ENCODE results near the gene RFX4. TPM values are rescaled to one million over a fixed set of nuclear protein-coding genes. Genes with fewer than 3 reads are reported as not detected.

RFX4 gene
- total RNA-seq, 1 donor from 2014 or later: not detected

DNA sequence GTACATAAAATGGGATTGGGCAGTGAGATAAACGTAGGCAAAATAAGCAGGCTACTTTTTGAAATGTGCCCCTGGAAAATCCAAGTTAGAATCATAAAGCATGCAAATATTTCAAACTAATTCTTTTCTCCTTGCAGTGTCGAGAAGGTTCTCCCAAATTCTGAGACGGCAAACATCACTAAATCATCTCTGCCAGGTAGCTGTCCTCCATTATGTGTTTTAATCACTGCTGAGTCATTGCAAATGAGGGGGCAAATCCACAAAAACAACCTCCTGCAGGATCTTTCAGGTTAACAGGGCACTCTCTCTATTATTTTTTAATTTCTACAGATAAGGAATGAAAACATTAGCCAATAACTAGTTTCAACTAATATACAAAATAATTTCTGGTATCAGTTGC is 128.5 kb downstream of the RFX4 start:
- DNase-seq (ENCODE audit: low spot score, unreplicated experiment): no peak
- H3K36me3 Mint-ChIP-seq (ENCODE audit: insufficient read depth): no peaks in the 10 kb centered on the region
- TF ChIP-seq, protein P1, sequence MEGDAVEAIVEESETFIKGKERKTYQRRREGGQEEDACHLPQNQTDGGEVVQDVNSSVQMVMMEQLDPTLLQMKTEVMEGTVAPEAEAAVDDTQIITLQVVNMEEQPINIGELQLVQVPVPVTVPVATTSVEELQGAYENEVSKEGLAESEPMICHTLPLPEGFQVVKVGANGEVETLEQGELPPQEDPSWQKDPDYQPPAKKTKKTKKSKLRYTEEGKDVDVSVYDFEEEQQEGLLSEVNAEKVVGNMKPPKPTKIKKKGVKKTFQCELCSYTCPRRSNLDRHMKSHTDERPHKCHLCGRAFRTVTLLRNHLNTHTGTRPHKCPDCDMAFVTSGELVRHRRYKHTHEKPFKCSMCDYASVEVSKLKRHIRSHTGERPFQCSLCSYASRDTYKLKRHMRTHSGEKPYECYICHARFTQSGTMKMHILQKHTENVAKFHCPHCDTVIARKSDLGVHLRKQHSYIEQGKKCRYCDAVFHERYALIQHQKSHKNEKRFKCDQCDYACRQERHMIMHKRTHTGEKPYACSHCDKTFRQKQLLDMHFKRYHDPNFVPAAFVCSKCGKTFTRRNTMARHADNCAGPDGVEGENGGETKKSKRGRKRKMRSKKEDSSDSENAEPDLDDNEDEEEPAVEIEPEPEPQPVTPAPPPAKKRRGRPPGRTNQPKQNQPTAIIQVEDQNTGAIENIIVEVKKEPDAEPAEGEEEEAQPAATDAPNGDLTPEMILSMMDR (IDR thresholded peaks at IDR 0.05; ENCODE audit: unreplicated experiment): no peak
- no peaks in the 10 kb centered on the region for H3K27me3 Mint-ChIP-seq
- no peak overlapping the region for H3K27ac Mint-ChIP-seq
- H3K4me3 Mint-ChIP-seq (ENCODE audit: low read depth): no peak overlapping the region
- H3K4me1 Mint-ChIP-seq (ENCODE audit: low read depth): peaks cover 5% of the 10 kb centered on the region
- no peaks in the 10 kb centered on the region for H3K9me3 Mint-ChIP-seq (ENCODE audit: low read depth)

DNA sequence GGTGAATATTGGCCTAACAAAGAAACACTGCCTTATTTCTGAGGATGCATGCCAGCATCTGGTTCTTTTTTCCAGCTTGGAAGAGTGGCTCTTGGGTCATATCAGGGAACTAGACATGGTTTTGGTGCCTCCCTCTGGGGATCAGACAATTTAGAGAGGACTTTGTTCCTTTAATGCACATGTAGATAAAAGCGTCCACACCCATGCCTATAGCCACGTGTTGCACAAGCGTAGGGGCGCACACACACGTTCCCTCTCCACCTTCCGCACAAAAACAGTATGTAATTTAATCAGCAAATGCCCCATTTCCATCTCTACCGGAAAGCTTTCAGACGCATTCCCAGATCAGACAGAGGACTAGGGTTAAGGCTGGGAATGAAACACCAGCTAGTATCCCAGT is 130.0 kb downstream of the RFX4 start:
- Mint-ChIP-seq H3K9me3 (ENCODE audit: low read depth) (no peaks in the 10 kb centered on the region), H3K4me3 (ENCODE audit: low read depth) (no peak overlapping the region), H3K36me3 (ENCODE audit: insufficient read depth) (no peaks in the 10 kb centered on the region), H3K27ac (no peak overlapping the region), H3K27me3 (no peaks in the 10 kb centered on the region), H3K4me1 (ENCODE audit: low read depth) (peaks cover 5% of the 10 kb centered on the region)
- TF ChIP-seq, protein P1 (IDR thresholded peaks at IDR 0.05; ENCODE audit: unreplicated experiment): no peak
- DNase-seq (ENCODE audit: low spot score, unreplicated experiment): no peak

DNA sequence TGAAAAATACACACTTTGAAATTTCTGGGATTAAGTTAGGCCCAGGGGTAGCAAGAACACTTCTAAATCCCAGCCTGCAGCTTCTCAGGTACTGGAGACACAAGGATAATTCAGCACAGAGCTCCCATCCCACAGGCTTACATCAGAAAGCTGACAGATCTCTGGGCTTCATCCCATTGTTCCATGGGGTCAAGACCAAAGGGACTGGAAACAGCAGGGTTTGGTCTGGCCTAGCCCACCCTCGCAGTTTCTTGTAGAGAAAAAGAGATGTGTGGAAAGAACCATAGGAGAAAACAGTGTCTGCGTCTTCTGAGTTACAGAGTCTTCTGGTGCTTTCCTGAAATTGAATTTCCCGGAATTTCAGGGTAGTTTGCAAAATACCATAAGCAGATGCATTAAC is 132.1 kb downstream of the RFX4 start:
- Mint-ChIP-seq H3K4me3 (ENCODE audit: low read depth) (no peak overlapping the region), H3K27me3 (no peaks in the 10 kb centered on the region), H3K4me1 (ENCODE audit: low read depth) (peaks cover 5% of the 10 kb centered on the region), H3K27ac (no peak overlapping the region), H3K9me3 (ENCODE audit: low read depth) (no peaks in the 10 kb centered on the region), H3K36me3 (ENCODE audit: insufficient read depth) (no peaks in the 10 kb centered on the region)
- TF ChIP-seq, protein P1 (IDR thresholded peaks at IDR 0.05; ENCODE audit: unreplicated experiment): no peak
- no peak for DNase-seq (ENCODE audit: low spot score, unreplicated experiment)

DNA sequence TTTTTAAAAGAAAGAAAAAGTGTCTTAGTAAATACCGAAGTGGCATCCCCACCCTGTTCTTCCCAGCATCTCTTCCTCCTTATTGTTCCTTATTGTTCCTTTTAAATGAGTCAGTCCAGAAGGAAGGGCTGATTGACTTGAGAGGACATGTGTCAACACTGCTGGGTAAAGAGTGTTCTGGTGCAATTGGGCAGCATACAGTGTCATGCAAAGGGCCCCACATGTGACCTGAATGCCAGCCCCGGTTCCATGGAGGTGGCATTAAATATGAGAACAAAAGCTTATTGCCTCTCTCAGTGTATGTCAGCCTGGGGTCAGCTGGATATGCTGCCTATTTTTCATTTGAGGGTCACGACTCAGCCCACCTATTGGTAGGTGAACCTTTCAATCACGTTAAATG is 132.8 kb downstream of the RFX4 start:
- no peak overlapping the region for H3K4me3 Mint-ChIP-seq (ENCODE audit: low read depth)
- no peaks in the 10 kb centered on the region for H3K9me3 Mint-ChIP-seq (ENCODE audit: low read depth)
- H3K27ac Mint-ChIP-seq: no peak overlapping the region
- TF ChIP-seq, protein P1 (IDR thresholded peaks at IDR 0.05; ENCODE audit: unreplicated experiment): no peak
- H3K36me3 Mint-ChIP-seq (ENCODE audit: insufficient read depth): no peaks in the 10 kb centered on the region
- DNase-seq (ENCODE audit: low spot score, unreplicated experiment): no peak
- no peaks in the 10 kb centered on the region for H3K27me3 Mint-ChIP-seq
- H3K4me1 Mint-ChIP-seq (ENCODE audit: low read depth): peaks cover 3% of the 10 kb centered on the region

DNA sequence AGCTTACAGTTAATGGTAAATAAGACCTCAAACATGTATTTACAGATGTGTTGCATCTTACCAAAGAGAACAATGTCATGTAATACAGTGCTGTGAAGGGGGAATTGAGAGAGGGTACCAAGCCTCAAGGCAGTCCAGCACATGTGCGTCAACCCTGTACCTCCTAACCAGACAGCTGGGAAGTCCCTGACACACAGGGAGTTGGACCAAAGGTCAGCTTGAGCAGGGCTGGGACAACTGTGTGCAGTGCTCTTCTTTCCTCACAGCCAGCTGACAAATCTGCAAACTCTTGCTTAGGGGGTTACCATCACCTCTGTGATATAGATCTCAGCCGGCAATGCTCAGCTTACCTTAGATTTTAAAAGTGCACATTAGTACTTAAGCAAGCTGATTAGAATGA is 134.9 kb downstream of the RFX4 start:
- no peak for DNase-seq (ENCODE audit: low spot score, unreplicated experiment)
- TF ChIP-seq, protein P1 (IDR thresholded peaks at IDR 0.05; ENCODE audit: unreplicated experiment): no peak
- Mint-ChIP-seq H3K27ac (no peak overlapping the region), H3K4me1 (ENCODE audit: low read depth) (no peaks in the 10 kb centered on the region), H3K36me3 (ENCODE audit: insufficient read depth) (no peaks in the 10 kb centered on the region), H3K27me3 (no peaks in the 10 kb centered on the region), H3K9me3 (ENCODE audit: low read depth) (no peaks in the 10 kb centered on the region), H3K4me3 (ENCODE audit: low read depth) (no peak overlapping the region)

Measured in progenitor cell of endocrine pancreas (in vitro differentiated cells).